Measurements from ENCODE around the gene FARP2.
"Not testable (repeated sequence)": the region's sequence is repeated elsewhere in the genome, so short reads cannot be mapped to it uniquely, and the experiment has no call there.

GRCh38 chr2:241450092-241450491, 94.0 kb downstream of the FARP2 start:
- not testable (repeated sequence) for TF ChIP-seq CTCF, POLR2AphosphoS5 (IDR thresholded peaks at IDR 0.05)
